ENCODE data around the gene CPT1C.

CPT1C gene

DNA sequence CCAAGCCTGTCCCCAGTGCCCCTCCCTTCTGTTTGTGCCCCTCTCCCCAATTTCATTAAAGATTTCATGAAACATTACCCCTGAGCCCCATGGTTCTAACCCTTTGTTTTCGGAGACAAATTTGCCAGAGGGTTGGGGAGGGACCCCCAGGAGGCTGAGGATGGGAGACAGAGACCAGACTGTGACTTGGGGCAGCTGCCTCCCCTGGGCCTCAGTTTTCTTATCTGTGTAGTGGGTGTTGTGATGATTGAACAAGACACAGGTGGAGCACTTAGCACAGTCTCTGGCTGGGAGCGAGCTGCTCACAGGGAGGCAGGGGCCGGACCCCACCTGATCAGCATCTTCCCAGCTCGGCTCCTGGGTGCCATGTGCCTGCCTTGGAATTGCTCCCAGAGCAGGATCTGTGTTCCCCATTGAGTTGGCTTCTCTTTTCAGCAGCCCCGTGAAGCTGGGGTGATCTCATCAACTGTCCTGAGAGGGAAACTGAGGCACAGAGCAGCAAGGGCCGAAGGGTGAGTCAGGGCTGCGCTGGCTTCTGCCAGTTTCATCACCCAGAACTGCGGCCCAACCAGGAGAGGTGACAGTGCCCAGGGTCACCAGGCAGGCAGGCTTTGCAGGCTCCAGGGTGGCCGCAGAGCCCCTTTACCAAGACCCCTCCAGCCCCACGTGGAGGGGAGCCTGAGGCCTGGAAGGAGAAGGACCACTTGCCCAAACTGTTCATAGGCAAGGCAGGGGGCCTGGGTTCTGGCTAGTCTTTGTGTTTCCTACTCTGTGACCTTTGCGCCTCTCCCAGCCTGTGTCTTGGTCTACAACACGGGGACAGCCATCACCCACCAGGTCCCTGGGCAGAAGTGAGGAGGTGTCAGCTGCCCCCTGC is 32.1 kb upstream of the CPT1C start:
- H3K36me3 ChIP-seq (ENCODE audit: low read depth) = peaks cover 82% of the 10 kb centered on the region
- H3K4me1 ChIP-seq (ENCODE audit: insufficient read depth, poor library complexity, severe bottlenecking) = no peaks in the 10 kb centered on the region
- H3K4me3 ChIP-seq (ENCODE audit: severe bottlenecking) = no peak overlapping the region
- DNase-seq (ENCODE audit: low spot score) (no peak), ATAC-seq (ENCODE audit: low read depth) (no peak)
- H3K9me3 ChIP-seq (ENCODE audit: severe bottlenecking) = no peaks in the 10 kb centered on the region
- TF ChIP-seq, protein P1, sequence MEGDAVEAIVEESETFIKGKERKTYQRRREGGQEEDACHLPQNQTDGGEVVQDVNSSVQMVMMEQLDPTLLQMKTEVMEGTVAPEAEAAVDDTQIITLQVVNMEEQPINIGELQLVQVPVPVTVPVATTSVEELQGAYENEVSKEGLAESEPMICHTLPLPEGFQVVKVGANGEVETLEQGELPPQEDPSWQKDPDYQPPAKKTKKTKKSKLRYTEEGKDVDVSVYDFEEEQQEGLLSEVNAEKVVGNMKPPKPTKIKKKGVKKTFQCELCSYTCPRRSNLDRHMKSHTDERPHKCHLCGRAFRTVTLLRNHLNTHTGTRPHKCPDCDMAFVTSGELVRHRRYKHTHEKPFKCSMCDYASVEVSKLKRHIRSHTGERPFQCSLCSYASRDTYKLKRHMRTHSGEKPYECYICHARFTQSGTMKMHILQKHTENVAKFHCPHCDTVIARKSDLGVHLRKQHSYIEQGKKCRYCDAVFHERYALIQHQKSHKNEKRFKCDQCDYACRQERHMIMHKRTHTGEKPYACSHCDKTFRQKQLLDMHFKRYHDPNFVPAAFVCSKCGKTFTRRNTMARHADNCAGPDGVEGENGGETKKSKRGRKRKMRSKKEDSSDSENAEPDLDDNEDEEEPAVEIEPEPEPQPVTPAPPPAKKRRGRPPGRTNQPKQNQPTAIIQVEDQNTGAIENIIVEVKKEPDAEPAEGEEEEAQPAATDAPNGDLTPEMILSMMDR (IDR thresholded peaks at IDR 0.05; ENCODE audit: poor library complexity, severe bottlenecking) = no peak
- no peaks in the 10 kb centered on the region for H3K27me3 ChIP-seq (ENCODE audit: insufficient read depth, poor library complexity, severe bottlenecking)
- no peak overlapping the region for H3K27ac ChIP-seq (ENCODE audit: poor library complexity, severe bottlenecking)

DNA sequence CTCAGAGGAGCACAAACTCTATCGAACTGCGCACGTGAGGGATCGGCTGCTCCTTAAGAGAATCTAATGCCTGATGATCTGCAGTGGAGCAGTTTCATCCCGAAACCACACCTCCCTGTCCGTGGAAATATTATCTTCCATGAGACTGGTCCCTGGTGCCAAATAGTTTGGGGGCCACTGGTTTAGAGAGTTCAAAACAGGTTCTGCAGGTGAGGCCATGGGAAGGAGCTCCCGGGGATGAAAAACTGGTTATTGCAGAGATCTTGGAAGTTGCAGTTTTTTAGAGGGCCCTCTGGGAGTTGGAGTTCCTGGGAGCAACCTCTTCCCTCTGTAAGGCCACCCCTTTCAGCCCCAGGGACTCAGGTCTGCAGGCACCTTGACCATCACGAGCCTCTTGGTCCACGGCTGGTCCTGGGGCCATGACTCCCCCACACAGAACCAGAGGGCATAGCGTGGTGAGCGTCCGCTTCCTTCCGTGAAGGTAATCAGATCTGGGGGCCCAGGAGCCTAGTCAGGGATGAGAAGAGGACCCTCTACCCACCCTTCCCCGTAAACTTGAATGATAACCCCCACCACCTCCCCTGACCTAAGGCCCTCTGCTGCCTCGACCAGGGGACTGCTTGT is 30.5 kb upstream of the CPT1C start:
- Histone ChIP-seq H3K27me3 (ENCODE audit: insufficient read depth, poor library complexity, severe bottlenecking) (no peaks in the 10 kb centered on the region), H3K27ac (ENCODE audit: poor library complexity, severe bottlenecking) (no peak overlapping the region), H3K9me3 (ENCODE audit: severe bottlenecking) (no peaks in the 10 kb centered on the region), H3K4me3 (ENCODE audit: severe bottlenecking) (no peak overlapping the region), H3K36me3 (ENCODE audit: low read depth) (peaks cover 65% of the 10 kb centered on the region), H3K4me1 (ENCODE audit: insufficient read depth, poor library complexity, severe bottlenecking) (no peaks in the 10 kb centered on the region)
- TF ChIP-seq, protein P1 (IDR thresholded peaks at IDR 0.05; ENCODE audit: poor library complexity, severe bottlenecking) = no peak
- DNase-seq (ENCODE audit: low spot score) (no peak), ATAC-seq (ENCODE audit: low read depth) (no peak)

DNA sequence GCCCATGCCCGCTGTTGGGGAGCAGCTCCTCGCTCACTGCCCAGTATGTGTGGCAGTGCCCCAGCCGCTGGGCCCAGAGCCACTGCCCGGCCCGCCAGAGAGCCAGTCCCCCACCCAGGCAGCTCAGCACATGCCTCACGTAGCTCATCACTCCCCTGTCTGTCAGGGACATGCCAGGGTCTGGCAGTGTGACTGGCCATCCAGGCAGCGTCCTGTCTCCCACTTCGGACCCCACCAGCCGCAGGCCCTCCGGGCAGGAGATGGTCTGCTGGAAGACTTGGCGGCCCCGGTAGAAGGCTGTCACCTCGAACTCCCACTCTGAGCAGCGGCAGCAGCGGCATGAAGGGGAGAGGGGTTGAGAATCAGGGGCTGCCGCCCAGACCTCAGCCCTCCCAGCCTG is 28.9 kb upstream of the CPT1C start:
- no peak overlapping the region for H3K4me3 ChIP-seq (ENCODE audit: severe bottlenecking)
- H3K36me3 ChIP-seq (ENCODE audit: low read depth) = peaks cover 51% of the 10 kb centered on the region
- DNase-seq (ENCODE audit: low spot score) (no peak), ATAC-seq (ENCODE audit: low read depth) (no peak)
- TF ChIP-seq, protein P1 (IDR thresholded peaks at IDR 0.05; ENCODE audit: poor library complexity, severe bottlenecking) = no peak
- H3K27ac ChIP-seq (ENCODE audit: poor library complexity, severe bottlenecking) = no peak overlapping the region
- H3K4me1 ChIP-seq (ENCODE audit: insufficient read depth, poor library complexity, severe bottlenecking) = no peaks in the 10 kb centered on the region
- H3K27me3 ChIP-seq (ENCODE audit: insufficient read depth, poor library complexity, severe bottlenecking) = no peaks in the 10 kb centered on the region
- no peaks in the 10 kb centered on the region for H3K9me3 ChIP-seq (ENCODE audit: severe bottlenecking)

DNA sequence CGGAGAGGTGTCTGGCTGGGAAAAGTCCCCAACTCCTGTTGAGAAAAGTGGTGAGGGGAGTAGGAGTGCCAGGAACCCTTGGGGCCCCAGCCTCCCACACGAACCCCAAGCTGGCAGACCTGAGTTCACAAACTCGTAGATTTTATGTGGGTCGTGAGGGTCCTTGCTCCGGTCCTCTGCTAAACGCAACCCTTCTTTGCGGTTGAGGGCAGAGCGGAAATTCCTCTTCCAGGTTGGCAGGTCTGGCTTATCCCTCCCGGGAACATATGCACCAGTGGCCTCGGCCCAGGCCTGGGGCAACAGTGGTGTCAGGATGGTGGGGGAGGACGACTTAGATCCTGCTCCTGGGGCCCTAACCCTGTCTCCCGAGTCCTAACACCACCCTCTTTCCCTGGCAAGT is 27.7 kb upstream of the CPT1C start:
- Histone ChIP-seq H3K4me3 (ENCODE audit: severe bottlenecking) (no peak overlapping the region), H3K36me3 (ENCODE audit: low read depth) (peaks cover 41% of the 10 kb centered on the region), H3K9me3 (ENCODE audit: severe bottlenecking) (no peaks in the 10 kb centered on the region), H3K4me1 (ENCODE audit: insufficient read depth, poor library complexity, severe bottlenecking) (no peaks in the 10 kb centered on the region), H3K27me3 (ENCODE audit: insufficient read depth, poor library complexity, severe bottlenecking) (no peaks in the 10 kb centered on the region), H3K27ac (ENCODE audit: poor library complexity, severe bottlenecking) (no peak overlapping the region)
- DNase-seq (ENCODE audit: low spot score) (no peak), ATAC-seq (ENCODE audit: low read depth) (no peak)
- TF ChIP-seq, protein P1 (IDR thresholded peaks at IDR 0.05; ENCODE audit: poor library complexity, severe bottlenecking) = no peak
